GM18519 (cell line): ENCODE results near the gene RAB6B.

Source experiments
- ATAC-seq: cut with Tn5 transposase; IDR thresholded peaks from one replicate; pipeline ENCODE4 v1.9.1; 2021; ENCODE audit warnings: mild to moderate bottlenecking, moderate library complexity; ENCODE audit not compliant: unreplicated experiment, low FRiP score

RAB6B gene

GRCh38 chr3:133863911-133864310, 31.8 kb downstream of the RAB6B start:
- ATAC-seq: no peak

- no peak for ATAC-seq
Observed at GRCh38 chr3:133862161-133862560, 33.5 kb downstream of the RAB6B start.

DNA sequence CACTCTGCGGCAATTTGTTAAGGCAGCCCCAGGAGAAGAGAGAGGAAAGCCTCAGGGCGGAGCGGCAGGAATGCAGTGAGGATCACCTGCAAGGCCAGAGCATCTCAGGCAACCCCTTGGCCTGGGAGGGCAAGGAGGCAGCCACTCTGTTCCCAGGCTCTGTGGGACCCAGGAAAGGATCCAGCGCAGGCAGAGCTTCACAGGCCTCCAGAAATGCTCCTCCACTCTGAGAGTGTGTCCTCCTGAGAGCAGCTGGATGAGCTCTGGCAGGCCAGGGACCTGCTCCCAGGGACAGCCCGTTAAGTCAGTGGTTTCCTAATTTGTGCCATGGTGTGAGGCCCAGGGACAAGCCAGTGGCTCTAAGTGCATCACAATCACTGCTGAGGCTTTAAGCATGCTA, 35.2 kb downstream of the RAB6B start:
- no peak for ATAC-seq

DNA sequence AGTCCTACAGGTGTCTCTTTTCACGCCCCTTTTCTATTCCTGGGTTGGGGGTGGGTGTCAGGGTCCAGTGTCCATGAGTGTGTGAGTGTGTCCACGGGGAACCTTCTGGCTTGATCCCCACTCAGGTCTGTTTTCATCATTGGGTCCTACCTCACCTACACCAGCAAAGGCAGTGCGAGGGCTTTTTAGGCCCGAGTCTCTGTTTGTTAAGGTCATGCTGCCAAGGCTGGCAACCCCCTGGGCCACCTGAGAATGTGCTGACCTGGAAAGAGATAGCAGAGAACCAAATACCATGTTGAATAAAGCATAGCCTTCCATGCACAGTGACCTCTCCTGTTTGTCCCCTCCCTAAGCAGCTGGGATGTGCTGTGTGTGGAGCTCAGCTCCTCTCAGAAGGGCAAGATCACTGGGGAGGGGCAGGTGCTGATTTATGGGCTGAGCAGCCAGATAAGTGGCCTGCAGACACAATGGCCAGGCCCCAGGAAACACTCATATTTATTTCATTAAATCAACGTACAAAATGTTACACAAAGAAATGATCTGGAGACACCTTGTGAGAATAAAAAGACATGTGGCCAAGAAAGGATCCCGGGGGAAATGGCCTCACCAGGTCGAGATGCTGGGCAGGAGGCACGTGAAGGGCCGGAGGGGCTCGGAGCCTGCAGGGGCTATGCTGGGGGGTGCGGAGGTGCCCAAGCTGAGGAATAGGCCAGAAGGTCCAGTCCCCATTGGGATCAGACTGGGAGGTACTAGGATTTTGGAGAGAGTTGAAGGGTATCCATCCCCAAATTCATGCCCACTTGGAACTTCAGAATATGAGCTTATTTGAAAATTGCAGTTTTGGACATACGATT, 36.1 kb downstream of the RAB6B start:
- no peak for ATAC-seq

DNA sequence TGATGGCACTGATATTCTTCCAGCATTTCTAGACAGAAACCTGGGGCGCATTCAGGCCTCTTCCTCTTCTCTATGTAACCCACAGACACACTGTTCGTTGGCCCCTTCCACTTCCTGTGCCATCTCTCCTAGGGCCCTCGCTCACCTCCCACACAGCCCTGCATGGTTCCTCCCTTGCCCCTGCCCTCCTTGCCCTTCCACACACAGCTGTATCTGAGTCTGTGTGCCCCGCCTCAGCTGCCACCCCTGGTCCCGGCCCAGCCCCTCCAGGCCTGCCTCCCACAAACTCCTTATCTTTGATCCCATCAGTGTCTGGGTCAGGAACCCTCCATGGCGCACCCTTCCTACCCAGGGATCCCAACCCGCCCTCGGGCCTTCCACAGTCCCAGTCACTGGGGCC, 37.9 kb downstream of the RAB6B start:
- no peak for ATAC-seq

GRCh38 chr3:133856316-133856715, 39.4 kb downstream of the RAB6B start:
- ATAC-seq: no peak

DNA sequence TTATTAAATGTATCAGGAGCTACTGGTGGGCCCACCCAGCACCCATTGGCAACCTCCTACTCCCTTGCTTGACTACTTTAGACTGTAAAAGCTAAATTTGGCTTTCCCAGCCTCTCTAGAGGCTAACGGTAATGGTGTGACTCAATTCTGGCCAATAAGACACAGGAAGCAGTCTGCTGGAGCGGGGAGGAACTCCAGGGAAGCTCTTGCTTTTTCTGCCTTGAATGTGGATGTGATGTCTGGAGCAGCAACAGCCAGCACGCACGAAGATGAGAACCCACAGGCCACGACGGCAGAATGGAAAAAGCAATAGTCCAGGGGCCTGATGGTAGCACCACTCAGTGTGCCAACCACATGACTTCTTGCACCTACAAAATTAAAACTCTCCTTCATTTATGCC, 39.9 kb downstream of the RAB6B start:
- no peak for ATAC-seq

DNA sequence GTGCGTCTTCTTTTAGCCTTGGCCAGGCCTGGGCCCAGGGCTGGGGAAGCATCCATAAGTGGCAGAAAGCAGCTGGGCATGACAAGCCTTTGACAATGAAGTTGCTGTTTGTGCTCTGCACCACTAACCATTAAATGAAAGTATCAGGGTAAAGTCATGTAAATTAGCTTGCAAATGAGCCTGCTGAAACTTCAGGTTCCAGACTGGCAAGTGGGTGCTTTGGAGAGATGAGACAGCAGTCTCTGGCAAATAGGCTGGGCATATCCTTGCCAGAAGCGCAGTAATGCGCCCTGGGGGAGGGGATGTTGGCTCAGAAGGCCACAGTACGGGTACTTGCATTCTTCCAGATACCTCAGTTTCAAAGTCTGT, 40.7 kb downstream of the RAB6B start:
- no peak for ATAC-seq

- no peak for ATAC-seq
Observed at GRCh38 chr3:133854264-133855001, 41.2 kb downstream of the RAB6B start.

DNA sequence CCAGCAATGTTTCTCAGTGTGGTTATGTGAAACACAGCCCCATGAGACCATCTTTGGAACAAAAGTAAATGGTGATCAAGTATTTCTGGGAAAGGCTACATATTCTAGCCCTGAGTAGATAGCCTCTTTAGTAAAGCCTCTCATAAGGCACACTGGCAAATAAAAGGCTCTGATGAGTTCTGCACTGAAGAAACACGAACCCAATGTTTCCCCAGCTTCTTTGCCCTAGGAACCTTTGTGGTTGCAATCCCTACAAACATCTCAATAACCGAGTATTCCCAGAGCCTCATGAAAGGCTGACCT, 41.8 kb downstream of the RAB6B start:
- ATAC-seq: no peak

DNA sequence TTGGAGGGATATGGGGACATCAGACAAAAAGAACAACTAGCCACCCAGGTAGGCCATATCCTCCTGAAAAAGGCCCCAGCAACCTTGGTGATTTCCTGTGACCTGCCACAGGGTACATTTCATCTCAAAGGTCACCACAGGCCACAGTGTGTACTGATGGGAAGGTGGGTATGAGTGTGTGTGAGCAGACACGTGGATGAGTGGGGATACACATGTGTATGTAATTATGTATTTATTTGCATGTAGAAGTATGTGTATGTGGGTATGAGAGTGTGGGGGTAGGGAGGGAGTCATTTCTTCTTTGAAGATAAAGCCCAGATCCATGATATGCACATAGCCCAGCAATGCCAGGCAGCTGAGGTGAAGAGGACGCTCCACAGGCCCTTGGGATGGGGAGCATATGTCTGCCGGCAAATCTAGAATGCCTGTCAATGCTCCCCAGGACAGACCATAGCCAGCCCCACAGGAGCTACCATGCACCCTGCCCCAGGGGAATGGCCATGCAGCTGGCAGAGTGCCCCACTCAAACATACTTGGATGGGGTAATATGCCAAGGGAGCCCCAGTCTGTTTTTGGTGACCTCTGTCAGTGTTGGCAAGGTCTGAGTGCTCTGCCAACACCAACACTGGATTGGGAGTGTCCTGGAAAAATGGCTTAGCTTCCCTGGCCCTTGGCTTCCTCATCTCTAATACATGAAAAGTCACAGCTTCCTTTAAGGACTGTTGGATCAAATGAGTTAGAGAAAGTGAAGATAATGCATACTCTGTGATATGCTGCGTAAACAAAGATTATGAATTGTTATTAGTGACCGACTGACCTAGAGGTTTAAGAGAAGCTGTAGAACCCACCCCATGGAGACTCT, 42.4 kb downstream of the RAB6B start:
- no peak for ATAC-seq

DNA sequence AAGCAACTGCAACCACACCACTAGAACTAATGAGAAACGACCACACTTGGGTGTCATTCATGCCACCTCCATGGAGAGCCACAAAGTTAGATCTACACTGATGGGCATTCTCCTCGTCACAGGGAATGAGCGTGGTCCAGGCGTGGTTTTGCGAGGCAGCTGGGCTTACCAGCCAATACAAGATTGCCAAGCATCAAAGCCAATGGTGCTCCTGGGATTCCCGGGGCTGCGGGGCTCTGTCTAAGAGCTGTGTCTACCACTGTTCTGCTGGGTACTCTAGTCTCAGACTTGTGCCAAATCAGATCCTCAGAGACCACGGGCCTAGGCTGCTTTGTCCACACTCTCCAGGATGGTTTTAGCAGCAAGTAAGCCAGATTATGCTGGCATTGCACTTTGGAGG, 43.8 kb downstream of the RAB6B start:
- no peak for ATAC-seq

- ATAC-seq: no peak
Observed at GRCh38 chr3:133851266-133851906, 44.3 kb downstream of the RAB6B start.

- no peak for ATAC-seq
Observed at GRCh38 chr3:133850034-133850433, 45.6 kb downstream of the RAB6B start.

- no peak for ATAC-seq
Observed at GRCh38 chr3:133849346-133849745, 46.3 kb downstream of the RAB6B start.

DNA sequence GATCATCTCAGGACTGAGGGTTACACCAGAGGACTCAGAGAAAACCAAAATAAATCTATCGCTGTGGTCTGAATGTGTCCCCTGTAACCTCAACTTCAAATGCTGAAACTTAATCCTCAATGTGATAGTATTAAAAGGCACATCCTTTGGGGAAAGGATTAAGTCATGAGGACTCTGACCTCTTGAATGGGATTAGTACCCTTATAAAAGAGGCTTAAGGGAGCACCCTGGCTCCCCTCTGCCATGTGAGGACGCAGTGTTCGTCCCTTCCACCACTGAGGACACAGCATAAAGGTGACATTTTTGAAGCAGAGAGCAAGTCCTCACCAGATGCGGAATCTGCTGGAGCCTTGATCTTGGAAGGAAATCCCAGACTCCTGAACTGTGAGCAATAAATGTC, 50.6 kb downstream of the RAB6B start:
- ATAC-seq: no peak

GRCh38 chr3:133843634-133844033, 52.0 kb downstream of the RAB6B start:
- ATAC-seq: no peak

GRCh38 chr3:133842158-133842557, 53.5 kb downstream of the RAB6B start:
- ATAC-seq: no peak

DNA sequence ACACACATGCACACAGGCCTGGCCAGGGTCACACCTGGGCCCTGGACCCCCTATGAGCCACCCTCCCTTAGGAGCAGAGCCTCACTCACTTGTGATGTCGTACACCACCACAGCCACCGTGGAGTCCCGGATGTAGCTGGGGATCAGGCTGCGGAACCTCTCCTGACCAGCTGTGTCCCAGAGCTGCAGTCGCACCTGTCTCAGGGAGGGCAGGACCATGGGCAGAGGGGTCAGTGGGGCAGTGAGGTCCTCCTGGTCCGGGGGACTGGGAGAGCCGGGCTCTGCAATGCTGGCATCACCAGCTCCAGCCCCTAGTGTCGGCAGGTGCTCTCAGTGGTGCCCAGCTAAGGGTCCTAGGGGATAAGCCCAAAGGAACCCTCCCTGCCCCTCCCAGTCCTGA, 54.5 kb downstream of the RAB6B start:
- ATAC-seq: no peak

- no peak for ATAC-seq
Observed at GRCh38 chr3:133840767-133841166, 54.9 kb downstream of the RAB6B start.
